HG03565 (cell line): ENCODE measurements around the gene MGST2.

Experiments used
- ATAC-seq: cut with Tn5 transposase; IDR thresholded peaks from one replicate; pipeline ENCODE4 v1.9.1; 2021; ENCODE audit warnings: mild to moderate bottlenecking, moderate library complexity; ENCODE audit not compliant: unreplicated experiment

Gene MGST2

DNA sequence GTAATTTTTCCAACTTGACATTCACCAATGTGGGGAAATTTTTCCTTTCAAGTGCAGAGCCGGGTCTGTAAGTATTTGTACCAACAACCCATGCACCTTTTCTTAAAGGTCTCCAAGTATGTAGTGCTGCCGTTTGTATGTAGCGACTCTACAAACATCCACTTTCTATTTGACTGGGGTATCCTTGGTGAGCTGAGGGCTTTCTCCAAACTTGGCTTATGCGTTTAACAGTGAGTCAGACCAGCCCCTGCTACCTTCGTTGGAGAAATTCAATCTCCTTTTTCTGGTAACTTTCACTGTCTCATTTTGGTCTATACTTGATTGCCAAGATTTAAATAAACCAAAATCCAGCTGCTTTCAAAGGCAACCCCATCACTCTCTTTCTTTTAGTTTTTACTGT lies 34.9 kb downstream of the MGST2 start:
- ATAC-seq, result peak; percentile 67

DNA sequence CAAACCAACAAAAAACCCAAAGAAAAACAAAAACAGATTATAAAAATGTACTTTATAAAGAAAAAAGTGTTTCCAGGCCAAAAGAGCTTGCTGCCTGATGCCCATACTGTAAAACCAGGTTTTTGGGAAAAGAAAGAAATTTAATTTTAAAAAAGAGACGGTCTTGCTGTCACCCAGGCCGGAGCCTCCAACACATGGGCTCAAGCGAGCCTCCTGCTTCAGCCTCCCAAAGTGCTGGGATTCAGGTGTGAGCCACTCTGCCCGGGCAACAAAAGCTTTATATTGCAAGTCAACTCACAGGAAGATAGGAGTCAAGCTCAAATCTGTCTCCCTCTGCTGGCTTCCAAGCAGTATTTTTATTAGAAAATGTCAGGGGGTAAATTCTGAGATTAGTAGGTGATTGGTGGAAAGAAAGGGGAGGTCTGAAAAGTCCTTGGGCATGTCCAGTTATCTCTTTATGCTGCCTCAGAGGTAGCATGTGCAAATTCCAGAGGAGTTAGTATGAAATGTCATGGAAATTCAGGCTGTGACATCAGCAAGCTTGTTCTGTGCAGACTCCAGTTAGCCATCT lies 39.4 kb downstream of the MGST2 start:
- ATAC-seq, result no peak

DNA sequence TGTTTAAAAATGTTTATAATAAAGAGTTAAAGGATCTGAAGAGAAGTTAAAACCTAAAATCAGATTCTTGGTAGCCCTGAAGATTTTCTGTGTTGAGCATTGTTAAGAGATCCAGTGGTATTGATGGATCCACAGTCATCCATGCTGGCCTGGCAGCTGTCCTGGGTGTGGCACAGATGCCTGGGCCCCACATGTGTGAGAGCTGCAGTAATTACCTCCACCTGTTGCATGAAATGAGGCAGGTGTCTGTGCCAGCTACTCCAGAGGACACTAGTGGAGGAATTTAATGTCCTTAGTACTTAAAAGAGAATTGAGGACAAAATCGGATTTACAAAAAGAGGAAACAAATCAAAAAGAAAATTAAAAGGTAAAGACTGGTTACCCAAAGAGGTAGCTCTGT lies 44.0 kb downstream of the MGST2 start:
- ATAC-seq, result no peak

DNA sequence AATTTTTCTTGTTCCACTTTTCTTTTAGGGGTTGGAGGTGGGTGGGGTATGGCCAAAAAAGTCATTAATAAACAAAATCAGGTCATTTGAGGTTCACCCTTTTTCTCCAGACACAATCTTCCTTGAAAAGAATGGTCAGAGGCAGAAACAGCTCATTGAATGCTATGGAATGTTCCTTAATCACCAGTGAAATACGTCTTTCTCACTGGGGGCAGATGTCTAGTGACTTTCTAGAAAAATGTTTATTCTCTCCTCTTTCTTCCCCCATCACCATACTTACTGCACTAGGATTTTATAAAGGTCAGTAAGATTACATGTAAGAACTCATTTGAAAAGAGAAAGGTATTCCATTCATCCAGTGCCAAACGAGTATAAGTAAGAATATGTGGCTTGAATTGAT lies 44.5 kb downstream of the MGST2 start:
- no peak for ATAC-seq

- no peak for ATAC-seq
Measured at GRCh38 chr4:139711461-139711860, 45.8 kb downstream of the MGST2 start.

DNA sequence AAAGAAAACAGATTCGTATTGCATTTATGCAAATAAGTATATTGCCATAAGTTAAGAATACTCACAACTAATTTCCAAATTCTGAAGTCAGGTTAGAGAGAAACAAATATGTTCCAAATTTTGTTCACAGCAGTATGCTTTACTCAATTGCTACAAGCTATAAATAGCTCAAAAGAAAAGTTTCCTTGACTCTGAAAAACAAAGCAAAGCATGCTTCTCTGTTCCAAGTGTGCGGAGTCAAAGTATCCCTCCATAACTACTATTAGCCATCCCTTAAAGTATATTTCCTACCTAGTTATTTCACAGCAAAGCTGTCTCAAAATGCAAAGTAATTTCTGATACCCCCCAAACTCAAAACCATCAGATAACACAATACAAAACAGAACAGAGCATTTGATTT lies 47.3 kb downstream of the MGST2 start:
- ATAC-seq, result no peak

GRCh38 chr4:139715746-139716391 lies 50.2 kb downstream of the MGST2 start:
- ATAC-seq, result no peak

DNA sequence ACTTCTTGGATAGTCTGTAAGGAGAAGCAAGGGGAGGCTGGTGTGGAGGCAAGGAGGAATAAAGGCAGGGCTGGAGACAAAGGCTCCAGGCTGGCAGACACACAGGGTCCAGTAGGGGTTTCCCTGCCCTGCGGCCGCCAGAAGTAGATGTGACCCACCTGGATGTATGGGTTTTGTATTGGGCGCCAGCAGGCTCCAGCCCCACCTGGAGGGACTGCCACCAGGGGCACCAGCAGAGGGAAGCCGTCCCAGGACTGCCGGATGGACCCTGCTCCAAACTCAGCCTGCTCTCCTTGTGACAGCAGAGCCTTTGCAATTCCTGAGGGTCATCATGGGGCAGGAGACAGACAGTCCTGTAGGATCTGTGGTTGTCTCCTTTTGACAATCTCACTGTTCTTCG lies 52.7 kb downstream of the MGST2 start:
- no peak for ATAC-seq

GRCh38 chr4:139718833-139719232 lies 53.2 kb downstream of the MGST2 start:
- ATAC-seq, result no peak

- ATAC-seq, result no peak
Measured at GRCh38 chr4:139719381-139720101, 53.9 kb downstream of the MGST2 start.

GRCh38 chr4:139720806-139721205 lies 55.2 kb downstream of the MGST2 start:
- ATAC-seq, result no peak

DNA sequence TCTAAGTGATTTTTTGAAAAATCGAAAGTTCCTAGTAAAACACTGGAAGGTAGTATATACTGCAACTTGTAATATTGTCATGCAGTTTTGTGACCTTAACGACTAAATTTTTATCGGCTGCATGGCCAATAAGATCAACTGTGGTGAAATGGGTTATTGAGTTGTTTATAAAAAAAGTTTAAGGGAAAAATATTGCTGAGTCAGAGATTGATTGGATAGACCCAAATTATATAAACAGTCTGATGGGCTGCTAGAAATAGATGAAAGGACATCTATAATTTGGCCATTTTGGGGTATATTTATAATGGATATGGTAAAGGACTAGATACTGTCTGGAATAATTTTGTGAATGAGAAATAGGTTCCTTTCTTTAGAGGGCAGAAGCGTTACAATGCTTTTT lies 56.2 kb downstream of the MGST2 start:
- no peak for ATAC-seq

DNA sequence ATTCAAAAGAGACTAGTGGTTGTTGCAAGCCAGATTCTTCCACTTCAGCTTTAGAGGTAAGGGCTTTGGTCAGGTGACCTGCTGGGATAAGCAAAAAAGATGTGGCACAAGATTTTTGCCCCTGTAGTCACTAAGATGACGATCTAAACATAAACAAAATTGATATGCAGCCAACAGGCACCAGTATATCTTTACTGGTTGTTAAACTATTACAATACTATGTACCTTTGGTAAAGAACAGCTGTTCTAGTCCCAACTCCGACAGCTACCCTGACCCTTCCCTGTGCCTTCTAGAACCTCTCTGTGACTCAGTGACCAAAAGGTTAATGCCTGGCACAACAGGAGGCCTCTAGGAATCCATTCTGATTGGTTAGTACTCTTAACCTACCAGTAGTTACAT lies 59.6 kb downstream of the MGST2 start:
- ATAC-seq, result no peak

DNA sequence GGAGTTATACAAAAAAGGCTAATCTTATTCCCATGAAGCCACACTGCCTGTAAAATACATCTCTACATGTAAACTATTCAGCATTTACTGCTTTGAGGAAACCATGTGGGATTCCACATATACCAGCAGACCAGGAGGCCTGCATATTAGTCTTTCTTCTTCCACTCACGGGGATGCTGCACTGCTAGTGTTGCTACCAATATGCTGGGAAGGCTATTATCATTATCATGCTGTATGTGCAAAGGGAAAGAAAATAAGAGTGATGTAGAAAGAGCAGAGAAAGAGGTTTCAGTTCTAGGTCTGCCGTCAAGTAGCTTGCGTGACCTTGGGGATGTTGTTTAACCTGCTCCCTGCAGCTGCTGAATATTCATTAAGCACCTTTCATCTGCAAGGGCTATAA lies 61.0 kb downstream of the MGST2 start:
- no peak for ATAC-seq

- no peak for ATAC-seq
Measured at GRCh38 chr4:139728146-139728545, 62.5 kb downstream of the MGST2 start.

- no peak for ATAC-seq
Measured at GRCh38 chr4:139728840-139729239, 63.2 kb downstream of the MGST2 start.

GRCh38 chr4:139732991-139733570 lies 67.5 kb downstream of the MGST2 start:
- ATAC-seq, result no peak

DNA sequence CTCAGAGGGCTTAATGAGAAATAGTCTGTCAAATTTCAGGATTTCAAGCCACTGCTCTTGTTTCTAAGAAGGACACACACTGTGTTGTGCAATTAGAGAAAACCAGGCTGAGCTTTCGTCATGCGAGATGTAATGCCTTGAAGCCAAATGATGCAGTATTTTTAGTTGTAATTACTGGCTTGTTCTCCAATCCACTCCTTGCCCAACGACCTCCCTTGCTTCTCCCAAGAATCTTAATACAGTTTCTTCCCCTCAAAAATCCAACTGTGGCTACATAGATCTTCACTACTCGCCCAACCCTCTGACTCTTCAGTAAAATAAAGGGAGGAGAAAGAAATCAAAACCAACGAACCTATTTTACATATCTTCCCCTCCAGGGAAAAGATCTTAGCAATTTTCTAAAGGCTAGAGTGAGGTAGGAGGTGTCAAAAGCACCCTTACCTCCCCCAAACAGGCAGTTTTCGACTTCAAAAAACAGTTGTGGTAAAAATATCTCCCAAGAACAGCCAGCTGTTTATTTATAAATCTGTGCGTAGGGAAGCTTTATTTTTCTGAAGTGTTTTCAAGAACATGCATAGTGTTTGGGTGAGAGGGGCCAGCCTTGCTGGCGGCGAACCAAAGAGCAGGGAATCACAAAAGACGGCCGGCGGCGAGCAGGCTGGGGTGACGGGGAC lies 68.7 kb downstream of the MGST2 start:
- no peak for ATAC-seq

- ATAC-seq, result no peak
Measured at GRCh38 chr4:139734875-139735380, 69.3 kb downstream of the MGST2 start.

DNA sequence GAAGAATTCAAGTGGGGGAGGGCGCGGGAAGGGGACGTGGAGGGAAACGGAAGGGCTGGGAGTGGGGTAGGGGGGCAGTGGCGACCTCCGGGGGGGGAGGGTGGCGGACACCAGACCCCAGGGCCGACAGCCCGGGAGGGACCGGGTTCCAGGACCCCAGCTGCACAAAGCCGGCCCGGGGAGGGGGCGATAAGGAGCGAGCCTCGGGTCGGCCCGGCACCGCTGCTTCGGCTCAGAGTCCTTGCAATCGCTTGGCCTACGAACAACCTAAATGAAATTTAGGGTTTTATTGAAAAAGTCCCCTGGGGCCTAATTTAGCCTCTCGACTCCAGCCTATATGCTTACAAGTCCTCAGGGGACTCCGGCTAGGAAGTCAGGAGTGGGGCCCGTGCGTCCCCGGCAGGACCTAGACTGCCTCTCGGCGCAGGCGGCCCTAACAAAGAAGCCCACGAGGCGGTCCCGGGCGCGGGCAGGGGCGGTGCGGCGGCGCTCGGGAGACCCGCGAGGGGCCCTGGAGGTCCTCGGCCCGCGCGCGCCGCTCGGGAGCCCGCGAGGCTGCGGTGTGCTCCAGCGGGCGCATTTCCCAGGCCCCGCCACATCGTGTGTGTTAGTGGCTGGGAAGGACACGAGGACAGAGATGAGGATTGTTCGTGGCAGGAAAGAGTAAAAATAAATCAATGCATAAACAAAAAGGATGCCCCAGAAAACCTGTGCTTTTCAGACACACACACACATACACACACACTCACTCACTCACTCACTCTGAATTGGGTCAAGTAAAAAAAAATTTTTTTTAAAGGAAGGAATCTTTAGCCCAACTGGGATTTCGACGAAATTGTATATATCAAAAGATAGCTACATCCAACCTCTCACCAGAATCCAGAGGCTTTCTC lies 70.0 kb downstream of the MGST2 start:
- no peak for ATAC-seq
